B cell (primary cell): ENCODE measurements around the gene KIF16B. TPM values are rescaled to one million over a fixed set of nuclear protein-coding genes. Genes with fewer than 3 reads are reported as not detected.
A peak's percentile ranks its signal among the peaks of the same experiment; 100 is the strongest.

ENCODE experiments used
- ATAC-seq: fragments of 200-7000 bp; cut with Tn5 transposase; one replicate; pipeline ENCODE4 v1.10.0; 2021; ENCODE audit warnings: low read depth, mild to moderate bottlenecking, moderate number of reproducible peaks, moderate library complexity
- CTCF ChIA-PET: fragments of 350-600 bp; sonication (Branson Sonifier 250); formaldehyde crosslinking; loops from one replicate; lab custom pipeline; 2021; ENCODE audit warnings: antibody characterized with exemption, inconsistent platforms; lab: Charles Lee
- POLR2A ChIA-PET: fragments of 350-600 bp; sonication (Branson Sonifier 250); formaldehyde crosslinking; loops from one replicate; lab custom pipeline; 2021; ENCODE audit warnings: antibody characterized with exemption; lab: Charles Lee
- DNase-seq: peaks from one replicate; pipeline ENCODE4 v3.0.0; 2013
- H2AFZ ChIP-seq: 2 replicates; pipeline ENCODE4 v1.6.1; 2012; ENCODE audit warnings: mild to moderate bottlenecking, low read depth, low read length; ENCODE audit not compliant: insufficient read depth, poor library complexity, severe bottlenecking
- H3K27ac ChIP-seq, 2 donors: 1 replicate in 1 of 2; 2 replicates in 1 of 2; pipeline ENCODE4 v1.5.1; 2012 to 2013; ENCODE audit warnings: low read length in 2 of 2, mild to moderate bottlenecking in 2 of 2, moderate library complexity in 1 of 2
- H3K27me3 ChIP-seq, 4 experiments: fragments of 200-600 bp in 1 of 4; sonication (generic) in 1 of 4; replicated peaks in 1 of 4; 1 replicate in 2 of 4; 2 replicates in 2 of 4; pipeline versions ENCODE4 v1.6.1 to v1.7.0; 2013 to 2016; ENCODE audit warnings: low read length in 3 of 4, mild to moderate bottlenecking in 2 of 4, mixed read lengths in 1 of 4, moderate library complexity in 1 of 4; ENCODE audit not compliant: insufficient read depth in 4 of 4, control insufficient read depth in 3 of 4; ENCODE audit errors: control extremely low read depth in 1 of 4
- H3K36me3 ChIP-seq, 2 experiments: replicated peaks in 1 of 2; 1 replicate in 1 of 2; 2 replicates in 1 of 2; pipeline versions ENCODE4 v1.6.1 to v1.7.1; 2013; ENCODE audit warnings: low read length in 1 of 2; ENCODE audit not compliant: insufficient read depth in 2 of 2, control insufficient read depth in 1 of 2; ENCODE audit errors: control extremely low read depth in 1 of 2, extremely low read depth in 1 of 2
- H3K4me1 ChIP-seq, 2 donors: fragments of 200-600 bp in 1 of 2; sonication (generic) in 1 of 2; 1 replicate in 1 of 2; 2 replicates in 1 of 2; pipeline versions ENCODE4 v1.5.1 to v1.6.1; 2013 to 2017; ENCODE audit warnings: low read length in 2 of 2; ENCODE audit not compliant: control insufficient read depth in 2 of 2, insufficient read depth in 2 of 2
- H3K4me2 ChIP-seq: replicated peaks from 2 replicates; pipeline ENCODE3; 2012; ENCODE audit warnings: mild to moderate bottlenecking, low read depth, low read length; ENCODE audit not compliant: poor library complexity, severe bottlenecking
- H3K4me3 ChIP-seq, 5 experiments: fragments of 200-600 bp in 1 of 5; sonication (generic) in 1 of 5; 1 replicate in 3 of 5; 2 replicates in 2 of 5; pipeline versions ENCODE4 v1.5.1 to v1.7.0; 2011 to 2016; ENCODE audit warnings: low read length in 4 of 5, mild to moderate bottlenecking in 4 of 5, low read depth in 2 of 5, control low read depth in 1 of 5, moderate library complexity in 1 of 5; ENCODE audit not compliant: insufficient read depth in 1 of 5; ENCODE audit errors: control extremely low read depth in 1 of 5, extremely low read depth in 1 of 5
- H3K79me2 ChIP-seq: fragments of 200-600 bp; sonication (generic); one replicate; pipeline ENCODE4 v1.6.0; 2016; ENCODE audit warnings: low read length; ENCODE audit not compliant: control insufficient read depth, insufficient read depth
- H3K9ac ChIP-seq: fragments of 200-600 bp; sonication (generic); 2 replicates; pipeline ENCODE4 v1.6.1; 2017; ENCODE audit warnings: mild to moderate bottlenecking, low read length, moderate library complexity
- H3K9me3 ChIP-seq, 3 donors: one replicate each; pipeline versions ENCODE4 v1.6.1 to v1.7.1; 2013; ENCODE audit warnings: low read length in 2 of 3; ENCODE audit not compliant: control insufficient read depth in 2 of 3, insufficient read depth in 1 of 3; ENCODE audit errors: control extremely low read depth in 1 of 3
- H4K20me1 ChIP-seq: 2 replicates; pipeline ENCODE4 v1.6.0; 2012; ENCODE audit warnings: mild to moderate bottlenecking, low read length; ENCODE audit not compliant: insufficient read depth, control insufficient read depth, poor library complexity, severe bottlenecking
- H3K27ac Mint-ChIP-seq: one replicate; pipeline ENCODE4 v1.8.0; 2021; ENCODE audit warnings: mixed read lengths
- H3K27me3 Mint-ChIP-seq: one replicate; pipeline ENCODE4 v1.8.0; 2021; ENCODE audit warnings: mixed read lengths
- H3K4me1 Mint-ChIP-seq: one replicate; pipeline ENCODE4 v1.8.0; 2021; ENCODE audit warnings: mixed read lengths
- H3K4me3 Mint-ChIP-seq: one replicate; pipeline ENCODE4 v1.8.0; 2021; ENCODE audit warnings: mixed read lengths
- H3K9me3 Mint-ChIP-seq: one replicate; pipeline ENCODE4 v1.8.0; 2022; ENCODE audit warnings: mixed read lengths; ENCODE audit not compliant: insufficient read depth
- CTCF ChIP-seq: fragments of 200-600 bp; IDR thresholded peaks from one replicate; pipeline ENCODE4 v1.8.0; 2022; ENCODE audit warnings: antibody characterized with exemption, mild to moderate bottlenecking
- EZH2 ChIP-seq: IDR thresholded peaks from 2 replicates; pipeline ENCODE4 v1.6.1; 2012; ENCODE audit warnings: borderline replicate concordance, low read depth, mild to moderate bottlenecking, moderate library complexity, low read length; ENCODE audit not compliant: insufficient read depth, poor library complexity, severe bottlenecking
- WGBS: methylation state at CpG from one replicate; pipeline ENCODE4 v1.1.5; 2013; ENCODE audit warnings: missing lambda C conversion rate; ENCODE audit not compliant: insufficient coverage; 5-methylcytosine and 5-hydroxymethylcytosine counted together
- intact Hi-C: fragments of 100-400 bp; cut with micrococcal nuclease; formaldehyde crosslinking; loops from one replicate; pipeline ENCODE4 v1.10.0; 2022
- polyA plus RNA-seq: library from polyadenylated mRNA; depleted of rRNA; stranded (reverse); fragments of >200 nt; gene quantifications from 2 replicates; pipeline ENCODE4 v1.2.3, GENCODE V29; 2012
- total RNA-seq, 2 donors: library from RNA; stranded (reverse); fragments of 120-200 nt in 1 of 2; gene quantifications; 1 replicate in 1 of 2; 2 replicates in 1 of 2; pipeline versions ENCODE4 v1.2.3 to v1.2.4, GENCODE V29; 2013 to 2022

Gene KIF16B
- total and polyA plus RNA-seq, 2 donors (not counting 1 experiment from before 2014, with no cell fraction given) = 4.5 to 13.0 TPM

DNA sequence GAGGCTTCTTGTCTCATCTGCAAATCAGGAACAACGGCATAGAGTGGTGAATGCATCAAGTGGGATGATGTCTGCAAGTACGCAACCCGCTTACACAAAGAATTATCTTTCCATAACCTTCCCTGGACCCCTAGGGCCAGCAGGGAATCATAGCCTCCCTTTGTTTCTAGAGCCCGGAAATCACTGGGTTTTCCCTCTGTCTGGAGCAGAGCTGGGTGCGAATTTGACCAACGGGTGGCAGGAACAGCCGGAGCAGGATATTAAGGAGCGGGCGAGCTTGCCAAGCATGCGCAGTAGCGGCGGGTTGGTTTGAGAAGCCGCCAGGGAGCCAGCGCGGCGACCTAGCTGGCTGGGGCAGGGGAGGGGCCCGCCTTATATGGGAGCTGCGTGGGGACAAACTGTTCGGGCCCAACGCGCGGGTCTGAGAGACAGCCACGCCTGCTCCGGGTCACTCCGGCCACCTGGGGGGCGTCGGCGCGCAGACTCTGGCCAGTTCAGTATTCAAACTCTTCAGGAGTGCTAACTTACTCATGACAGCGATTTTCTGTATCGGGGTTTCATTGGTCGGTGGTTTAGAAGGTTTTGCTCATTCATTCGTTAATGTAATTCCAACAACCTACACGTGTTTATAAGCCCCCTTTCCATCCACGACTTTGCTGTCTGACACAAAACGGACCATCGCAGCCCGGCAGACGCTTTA, 1.6 kb upstream of the KIF16B start:
- TF ChIP-seq CTCF = no peak
- H2AFZ ChIP-seq = peak overlapping the region; percentile 83
- DNase-seq = peak; percentile 84
- H3K36me3 ChIP-seq = no peaks in the 10 kb centered on the region
- H3K9me3 Mint-ChIP-seq = no peaks in the 10 kb centered on the region
- H3K4me1 ChIP-seq = peaks cover 22 to 28% of the 10 kb centered on the region in 2 donors
- no peaks in the 10 kb centered on the region for H3K27me3 ChIP-seq
- peak overlapping the region in 1 of 2 donors; percentile 8 for H3K27ac ChIP-seq
- peak overlapping the region; percentile 75 for H3K4me2 ChIP-seq
- WGBS = 10% methylated on average over 30 of the region's 39 CpGs
- H3K4me3 ChIP-seq = peak overlapping the region; percentile 54 to 76 (median 72)
- peaks cover 37% of the 10 kb centered on the region for H3K4me1 Mint-ChIP-seq
- no peaks in the 10 kb centered on the region for H3K9me3 ChIP-seq
- CTCF ChIA-PET = interaction anchor here (1.0 kb wide), 1 partner anchor 865 kb away, joined by 3 read pairs; no protein-coding TSS in a partner anchor
- no peaks in the 10 kb centered on the region for H4K20me1 ChIP-seq
- intact Hi-C loops = loop anchor here (5.0 kb wide), 2 partner anchors 1258 to 1892 kb away; partner anchors contain the start of genes DZANK1 and POLR3F
- no peaks in the 10 kb centered on the region for H3K27me3 Mint-ChIP-seq
- ATAC-seq = peak; percentile 69
- POLR2A ChIA-PET = no interaction called here
- peak overlapping the region; percentile 50 for H3K27ac Mint-ChIP-seq
- H3K4me3 Mint-ChIP-seq = peak overlapping the region; percentile 92
- H3K9ac ChIP-seq = peak overlapping the region; percentile 65
- peaks cover 17% of the 10 kb centered on the region for H3K79me2 ChIP-seq

- no peaks in the 10 kb centered on the region for H3K27me3 Mint-ChIP-seq
- Histone ChIP-seq H3K4me2 (no peak overlapping the region), H3K27me3 (no peaks in the 10 kb centered on the region), H4K20me1 (no peaks in the 10 kb centered on the region), H2AFZ (no peak overlapping the region), H3K4me1 (peaks cover 22 to 28% of the 10 kb centered on the region in 2 donors), H3K36me3 (no peaks in the 10 kb centered on the region), H3K79me2 (peaks cover 17% of the 10 kb centered on the region), H3K27ac (no peak overlapping the region), H3K9ac (no peak overlapping the region), H3K4me3 (no peak overlapping the region), H3K9me3 (no peaks in the 10 kb centered on the region)
- no peaks in the 10 kb centered on the region for H3K9me3 Mint-ChIP-seq
- H3K4me3 Mint-ChIP-seq = no peak overlapping the region
- TF ChIP-seq CTCF (no peak), EZH2 (no peak)
- intact Hi-C loops = loop anchor here (5.0 kb wide), 2 partner anchors 1254 to 1896 kb away; partner anchors contain the start of genes DZANK1 and POLR3F
- ChIA-PET CTCF (interaction anchor here (0.6 kb wide), 1 partner anchor 13 kb away, joined by 3 read pairs; no protein-coding TSS in a partner anchor), POLR2A (no interaction called here)
- 94% methylated on average over 3 of the region's 5 CpGs for WGBS
- ATAC-seq (no peak), DNase-seq (no peak)
- peaks cover 42% of the 10 kb centered on the region for H3K4me1 Mint-ChIP-seq
- H3K27ac Mint-ChIP-seq = no peak overlapping the region
These were observed 1.9 kb downstream of the KIF16B start for GRCh38 chr20:16571333-16571732.
